Neural progenitor cell (in vitro differentiated cells): Measurements from ENCODE around the gene SLF2. TPM values are rescaled to one million over a fixed set of nuclear protein-coding genes. Genes with fewer than 3 reads are reported as not detected.
A peak's percentile ranks its signal among the peaks of the same experiment; 100 is the strongest.

Experiments used
- DNase-seq: peaks from one replicate; pipeline ENCODE4 v3.0.0-alpha.2; 2016; ENCODE audit warnings: low spot score
- H2AFZ ChIP-seq: fragments of 200-600 bp; sonication (generic); replicated peaks from 2 replicates; pipeline ENCODE4 v1.6.1; 2016; ENCODE audit warnings: antibody characterized with exemption
- H3F3A ChIP-seq: fragments of 200-600 bp; sonication (generic); 2 replicates; pipeline ENCODE4 v1.6.1; 2016; ENCODE audit warnings: antibody characterized with exemption, low read depth
- H3K27ac ChIP-seq: fragments of 200-600 bp; sonication (generic); 2 replicates; pipeline ENCODE4 v1.5.1; 2016; ENCODE audit warnings: mild to moderate bottlenecking
- H3K27me3 ChIP-seq: fragments of 200-600 bp; sonication (generic); 2 replicates; pipeline ENCODE4 v1.6.1; 2016; ENCODE audit warnings: mild to moderate bottlenecking, moderate library complexity
- H3K36me3 ChIP-seq: fragments of 200-600 bp; sonication (generic); 2 replicates; pipeline ENCODE4 v1.5.1; 2016
- H3K4me1 ChIP-seq: fragments of 200-600 bp; sonication (generic); 2 replicates; pipeline ENCODE4 v1.6.1; 2016; ENCODE audit warnings: mixed run types
- H3K4me2 ChIP-seq: fragments of 200-600 bp; sonication (generic); 2 replicates; pipeline ENCODE4 v1.6.1; 2016
- H3K4me3 ChIP-seq: fragments of 200-600 bp; sonication (generic); 2 replicates; pipeline ENCODE4 v1.5.1; 2016
- H3K79me2 ChIP-seq: fragments of 200-600 bp; sonication (generic); 2 replicates; pipeline ENCODE4 v1.6.1; 2016; ENCODE audit warnings: low read depth
- H3K9ac ChIP-seq: fragments of 200-600 bp; sonication (generic); 2 replicates; pipeline ENCODE4 v1.6.1; 2016
- H3K9me3 ChIP-seq: fragments of 200-600 bp; sonication (generic); 2 replicates; pipeline ENCODE4 v1.5.1; 2016; ENCODE audit warnings: low read depth
- H4K20me1 ChIP-seq: fragments of 200-600 bp; sonication (generic); 2 replicates; pipeline ENCODE4 v1.6.1; 2016; ENCODE audit warnings: low read depth
- H3K27ac Mint-ChIP-seq: 3 replicates; pipeline ENCODE4 v1.8.0; 2021; ENCODE audit warnings: mixed read lengths
- H3K27me3 Mint-ChIP-seq: 2 replicates; pipeline ENCODE4 v1.8.0; 2022; ENCODE audit warnings: low read depth, mild to moderate bottlenecking, inconsistent platforms, moderate library complexity, mixed read lengths; ENCODE audit not compliant: insufficient read depth
- H3K36me3 Mint-ChIP-seq: 3 replicates; pipeline ENCODE4 v1.8.0; 2021; ENCODE audit warnings: mixed read lengths
- H3K4me1 Mint-ChIP-seq: 3 replicates; pipeline ENCODE4 v1.8.0; 2021; ENCODE audit warnings: mixed read lengths
- H3K4me3 Mint-ChIP-seq: 3 replicates; pipeline ENCODE4 v1.8.0; 2021; ENCODE audit warnings: mild to moderate bottlenecking, moderate library complexity, mixed read lengths
- H3K9me3 Mint-ChIP-seq: 3 replicates; pipeline ENCODE4 v1.8.0; 2020; ENCODE audit warnings: mixed read lengths
- EZH2 ChIP-seq: fragments of 200-600 bp; sonication (generic); IDR thresholded peaks from 2 replicates; pipeline ENCODE4 v1.6.1; 2017; ENCODE audit warnings: antibody characterized with exemption, mild to moderate bottlenecking, moderate library complexity
- EZH2phosphoT487 ChIP-seq: fragments of 200-600 bp; sonication (generic); IDR thresholded peaks from 2 replicates; pipeline ENCODE4 v1.6.1; 2017; ENCODE audit warnings: antibody characterized with exemption
- total RNA-seq: library from RNA; depleted of rRNA; stranded (reverse); fragments of >200 nt; gene quantifications from 2 replicates; pipeline ENCODE4 v1.2.3, GENCODE V29; 2015; ENCODE audit warnings: low replicate concordance
- TF ChIP-seq, protein P1 (sequence below): fragments of 200-600 bp; sonication (generic); IDR thresholded peaks from 2 replicates; pipeline ENCODE4 v1.5.1; 2017; ENCODE audit warnings: antibody characterized with exemption, mild to moderate bottlenecking

The SLF2 gene
- total RNA-seq, 1 donor from 2014 or later = 19.5 TPM

DNA sequence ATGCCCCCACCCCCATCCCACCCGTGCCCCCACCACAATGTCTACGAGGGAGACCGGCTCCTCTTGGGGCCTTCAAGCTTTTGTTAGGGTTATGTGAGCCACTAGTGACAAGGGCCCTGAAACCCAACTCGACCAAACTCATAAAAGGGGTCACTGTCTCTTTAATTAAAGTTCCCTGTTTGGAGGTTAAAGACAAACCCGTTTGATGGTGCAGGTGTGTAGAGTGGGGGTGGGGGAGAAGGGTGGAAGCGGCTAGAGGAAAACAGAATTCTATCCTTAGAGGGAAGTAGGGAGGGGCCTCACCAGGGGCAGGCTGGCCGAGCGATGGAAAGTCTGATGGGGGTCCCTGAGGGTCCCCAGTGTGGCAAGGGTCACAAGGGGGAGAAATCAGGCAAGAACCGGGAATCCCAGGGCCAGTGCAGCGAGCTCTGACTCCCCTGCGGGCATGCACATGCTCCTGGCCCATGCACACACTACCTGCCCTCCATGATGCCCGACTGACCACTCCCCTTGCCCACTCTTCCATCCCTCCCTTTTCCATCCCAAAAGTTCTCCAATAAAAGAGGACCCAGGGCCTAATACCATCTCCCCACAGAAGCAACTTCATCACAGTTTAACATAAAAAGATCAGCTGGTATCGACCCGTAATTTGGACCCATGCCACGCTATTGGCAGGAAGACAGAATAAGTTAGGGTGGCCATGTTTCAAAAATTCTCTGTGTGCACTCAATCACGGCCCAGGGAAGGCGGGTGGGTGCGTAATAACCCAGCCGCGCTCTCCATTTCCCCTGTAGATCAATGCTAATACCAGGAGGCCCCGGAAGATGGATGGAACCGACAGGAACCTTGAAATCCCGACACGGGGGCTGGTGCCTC is 35.9 kb upstream of the SLF2 start:
- no peak overlapping the region for H3K4me2 ChIP-seq

DNA sequence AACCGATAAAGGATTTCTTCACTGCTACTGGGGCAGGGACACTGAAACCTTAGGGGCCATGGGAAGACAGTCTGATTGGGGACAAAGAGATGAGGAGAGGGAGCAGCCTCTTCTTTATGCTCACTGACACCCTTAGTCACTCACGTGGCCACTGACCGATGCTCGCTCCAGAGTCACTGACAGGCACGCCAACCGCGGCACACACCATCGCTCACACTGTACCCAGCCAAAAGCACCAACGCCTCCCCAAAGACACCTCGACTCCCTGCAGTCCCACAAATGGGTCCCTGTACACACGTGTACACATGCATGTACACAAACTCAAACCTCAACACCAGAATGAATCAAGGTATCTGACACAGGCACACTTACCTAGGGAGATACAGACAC is 35.3 kb upstream of the SLF2 start:
- Mint-ChIP-seq H3K9me3 (no peaks in the 10 kb centered on the region), H3K36me3 (no peaks in the 10 kb centered on the region), H3K27me3 (peaks cover 11% of the 10 kb centered on the region), H3K4me3 (no peak overlapping the region), H3K4me1 (peaks cover 74% of the 10 kb centered on the region), H3K27ac (no peak overlapping the region)
- Histone ChIP-seq H3K4me1 (peaks cover 55% of the 10 kb centered on the region), H3F3A (peaks cover 31% of the 10 kb centered on the region), H3K36me3 (no peaks in the 10 kb centered on the region), H3K79me2 (no peaks in the 10 kb centered on the region), H3K4me3 (no peak overlapping the region), H4K20me1 (no peaks in the 10 kb centered on the region), H3K9me3 (no peaks in the 10 kb centered on the region), H3K27ac (no peak overlapping the region), H3K9ac (no peak overlapping the region), H2AFZ (no peak overlapping the region), H3K27me3 (peaks cover 17% of the 10 kb centered on the region), H3K4me2 (no peak overlapping the region)
- no peak for DNase-seq
- TF ChIP-seq EZH2phosphoT487 = no peak
- TF ChIP-seq, protein P1, sequence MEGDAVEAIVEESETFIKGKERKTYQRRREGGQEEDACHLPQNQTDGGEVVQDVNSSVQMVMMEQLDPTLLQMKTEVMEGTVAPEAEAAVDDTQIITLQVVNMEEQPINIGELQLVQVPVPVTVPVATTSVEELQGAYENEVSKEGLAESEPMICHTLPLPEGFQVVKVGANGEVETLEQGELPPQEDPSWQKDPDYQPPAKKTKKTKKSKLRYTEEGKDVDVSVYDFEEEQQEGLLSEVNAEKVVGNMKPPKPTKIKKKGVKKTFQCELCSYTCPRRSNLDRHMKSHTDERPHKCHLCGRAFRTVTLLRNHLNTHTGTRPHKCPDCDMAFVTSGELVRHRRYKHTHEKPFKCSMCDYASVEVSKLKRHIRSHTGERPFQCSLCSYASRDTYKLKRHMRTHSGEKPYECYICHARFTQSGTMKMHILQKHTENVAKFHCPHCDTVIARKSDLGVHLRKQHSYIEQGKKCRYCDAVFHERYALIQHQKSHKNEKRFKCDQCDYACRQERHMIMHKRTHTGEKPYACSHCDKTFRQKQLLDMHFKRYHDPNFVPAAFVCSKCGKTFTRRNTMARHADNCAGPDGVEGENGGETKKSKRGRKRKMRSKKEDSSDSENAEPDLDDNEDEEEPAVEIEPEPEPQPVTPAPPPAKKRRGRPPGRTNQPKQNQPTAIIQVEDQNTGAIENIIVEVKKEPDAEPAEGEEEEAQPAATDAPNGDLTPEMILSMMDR = no peak
- no peak for TF ChIP-seq EZH2

More for the DNA sequence above, 35.9 kb upstream of the SLF2 start:
- H3K4me1 ChIP-seq = peaks cover 51% of the 10 kb centered on the region
- H4K20me1 ChIP-seq = no peaks in the 10 kb centered on the region
- H3K4me3 ChIP-seq = no peak overlapping the region
- H3K27ac ChIP-seq = no peak overlapping the region
- no peaks in the 10 kb centered on the region for H3K9me3 ChIP-seq
- no peaks in the 10 kb centered on the region for H3K9me3 Mint-ChIP-seq
- H3F3A ChIP-seq = peaks cover 31% of the 10 kb centered on the region
- H3K9ac ChIP-seq = no peak overlapping the region
- no peaks in the 10 kb centered on the region for H3K36me3 ChIP-seq
- H2AFZ ChIP-seq = no peak overlapping the region
- no peaks in the 10 kb centered on the region for H3K36me3 Mint-ChIP-seq
- TF ChIP-seq, protein P1 = no peak
- TF ChIP-seq EZH2 = no peak
- no peak for TF ChIP-seq EZH2phosphoT487
- H3K27me3 Mint-ChIP-seq = peaks cover 10% of the 10 kb centered on the region
- peaks cover 20% of the 10 kb centered on the region for H3K27me3 ChIP-seq
- peaks cover 74% of the 10 kb centered on the region for H3K4me1 Mint-ChIP-seq
- DNase-seq = no peak
- no peak overlapping the region for H3K27ac Mint-ChIP-seq
- no peak overlapping the region for H3K4me3 Mint-ChIP-seq
- H3K79me2 ChIP-seq = no peaks in the 10 kb centered on the region

DNA sequence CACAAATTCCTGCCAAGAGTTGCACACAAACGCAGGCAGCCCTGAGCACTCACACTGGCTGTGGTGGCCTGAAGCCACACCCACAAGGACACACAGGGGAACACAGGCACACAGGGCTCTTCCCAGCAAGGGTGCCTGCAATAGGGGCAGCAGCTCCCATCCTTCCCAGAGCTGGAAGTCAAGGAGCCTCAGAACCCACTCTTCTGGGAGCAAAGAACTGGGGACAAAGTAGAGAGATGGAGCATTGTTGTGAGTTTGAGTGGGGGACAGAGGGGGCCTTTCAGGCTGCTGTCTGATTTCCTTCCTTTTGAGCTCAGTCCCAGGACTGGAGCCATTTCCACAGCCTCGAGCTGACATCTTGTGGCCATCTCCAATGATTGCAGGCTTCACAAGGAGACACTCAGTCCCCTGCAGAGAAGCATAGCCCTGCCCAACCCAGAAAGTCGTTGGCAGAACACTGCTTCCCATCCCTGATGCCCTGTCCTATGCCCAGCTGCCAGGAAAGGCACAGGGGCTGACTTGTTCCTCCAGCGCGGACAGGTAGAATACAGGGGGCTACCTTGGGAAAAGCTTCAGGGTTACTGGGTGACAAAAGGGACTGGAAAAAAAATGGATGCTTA is 34.4 kb upstream of the SLF2 start:
- peak overlapping the region; percentile 28 for H3K27ac Mint-ChIP-seq

More for the DNA sequence above, 34.4 kb upstream of the SLF2 start:
- Mint-ChIP-seq H3K4me1 (peaks cover 71% of the 10 kb centered on the region), H3K9me3 (no peaks in the 10 kb centered on the region), H3K4me3 (no peak overlapping the region), H3K27me3 (peaks cover 9% of the 10 kb centered on the region), H3K36me3 (no peaks in the 10 kb centered on the region)
- Histone ChIP-seq H4K20me1 (no peaks in the 10 kb centered on the region), H3K27ac (no peak overlapping the region), H3K4me1 (peaks cover 51% of the 10 kb centered on the region), H3K36me3 (no peaks in the 10 kb centered on the region), H3K4me3 (no peak overlapping the region), H3F3A (peaks cover 22% of the 10 kb centered on the region), H3K27me3 (peaks cover 17% of the 10 kb centered on the region), H3K9me3 (no peaks in the 10 kb centered on the region), H3K9ac (no peak overlapping the region), H2AFZ (peak overlapping the region; percentile 45), H3K4me2 (no peak overlapping the region), H3K79me2 (no peaks in the 10 kb centered on the region)
- TF ChIP-seq EZH2 (peak; percentile 48), EZH2phosphoT487 (peak; percentile 19)
- TF ChIP-seq, protein P1 = peak; percentile 87
- DNase-seq = peak; percentile 91
